KMS-11 (cell line): Measurements from ENCODE around the gene ARFGAP1.

Source experiments
- H2AFZ ChIP-seq: fragments of 200-600 bp; sonication (generic); 2 replicates; pipeline ENCODE4 v1.6.1; 2016; ENCODE audit warnings: antibody characterized with exemption, mixed run types, low read depth
- H3K27ac ChIP-seq: fragments of 200-600 bp; sonication (generic); 2 replicates; pipeline ENCODE4 v1.6.1; 2016; ENCODE audit warnings: mild to moderate bottlenecking, mixed run types
- H3K27me3 ChIP-seq: fragments of 200-600 bp; sonication (generic); 2 replicates; pipeline ENCODE4 v1.6.1; 2017; ENCODE audit warnings: mild to moderate bottlenecking, low read depth, mixed run types, moderate library complexity; ENCODE audit not compliant: insufficient read depth
- H3K36me3 ChIP-seq: fragments of 200-600 bp; sonication (generic); 2 replicates; pipeline ENCODE4 v1.6.1; 2017; ENCODE audit warnings: mild to moderate bottlenecking, mixed run types; ENCODE audit not compliant: insufficient read depth
- H3K4me1 ChIP-seq: fragments of 200-600 bp; sonication (generic); 2 replicates; pipeline ENCODE4 v1.6.1; 2016; ENCODE audit warnings: mild to moderate bottlenecking, low read depth, mixed run types; ENCODE audit not compliant: poor library complexity, severe bottlenecking
- H3K4me2 ChIP-seq: fragments of 200-600 bp; sonication (generic); 2 replicates; pipeline ENCODE4 v1.7.0; 2016; ENCODE audit warnings: mild to moderate bottlenecking, mixed run types
- H3K4me3 ChIP-seq: fragments of 200-600 bp; sonication (generic); IDR thresholded peaks from 2 replicates; pipeline ENCODE4 v1.6.1; 2017; ENCODE audit warnings: low read depth, low read length, mixed read lengths; ENCODE audit not compliant: insufficient read depth
- H3K79me2 ChIP-seq: fragments of 200-600 bp; sonication (generic); 2 replicates; pipeline ENCODE4 v1.6.1; 2016; ENCODE audit warnings: low read depth, mixed run types; ENCODE audit not compliant: insufficient read depth
- H3K9ac ChIP-seq: fragments of 200-600 bp; sonication (generic); 2 replicates; pipeline ENCODE4 v1.6.1; 2016; ENCODE audit warnings: mild to moderate bottlenecking, mixed run types
- H4K20me1 ChIP-seq: fragments of 200-600 bp; sonication (generic); 2 replicates; pipeline ENCODE4 v1.6.1; 2016; ENCODE audit warnings: mild to moderate bottlenecking, mixed run types; ENCODE audit not compliant: insufficient read depth
- TF ChIP-seq, protein P1 (sequence below): fragments of 200-600 bp; sonication (generic); conservative IDR thresholded peaks from 2 replicates; pipeline ENCODE4 v1.6.1; 2017; ENCODE audit warnings: low read depth, mild to moderate bottlenecking, antibody characterized with exemption, low read length, moderate library complexity, mixed read lengths

Gene ARFGAP1

DNA sequence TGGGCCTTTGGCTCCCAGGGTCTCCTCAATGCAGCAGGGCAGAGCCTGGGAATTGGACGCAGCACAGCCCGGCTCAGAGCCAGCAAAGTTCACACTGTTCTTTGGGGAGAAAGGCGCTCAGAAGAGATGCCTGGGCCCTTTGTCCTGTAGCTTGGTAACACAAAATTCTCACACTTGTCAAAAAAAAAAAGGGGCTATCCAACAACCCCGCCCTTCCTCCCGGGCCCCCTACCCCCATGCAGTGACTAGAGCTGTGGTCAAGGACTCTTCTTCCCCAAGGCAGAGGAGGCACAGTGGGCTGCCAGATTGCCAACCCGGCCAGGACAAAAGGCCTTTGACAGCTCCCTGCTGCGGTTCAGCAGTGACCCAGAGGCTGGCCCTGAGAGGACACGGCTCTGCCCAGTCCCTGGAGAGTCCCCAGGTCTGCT is 20.3 kb upstream of the ARFGAP1 start:
- Histone ChIP-seq H3K27ac (no peak overlapping the region), H3K4me2 (no peak overlapping the region), H3K36me3 (no peaks in the 10 kb centered on the region), H4K20me1 (no peaks in the 10 kb centered on the region), H3K4me3 (no peak overlapping the region), H3K4me1 (no peaks in the 10 kb centered on the region), H3K9ac (no peak overlapping the region), H2AFZ (no peak overlapping the region), H3K79me2 (no peaks in the 10 kb centered on the region), H3K27me3 (peaks cover 94% of the 10 kb centered on the region)
- TF ChIP-seq, protein P1, sequence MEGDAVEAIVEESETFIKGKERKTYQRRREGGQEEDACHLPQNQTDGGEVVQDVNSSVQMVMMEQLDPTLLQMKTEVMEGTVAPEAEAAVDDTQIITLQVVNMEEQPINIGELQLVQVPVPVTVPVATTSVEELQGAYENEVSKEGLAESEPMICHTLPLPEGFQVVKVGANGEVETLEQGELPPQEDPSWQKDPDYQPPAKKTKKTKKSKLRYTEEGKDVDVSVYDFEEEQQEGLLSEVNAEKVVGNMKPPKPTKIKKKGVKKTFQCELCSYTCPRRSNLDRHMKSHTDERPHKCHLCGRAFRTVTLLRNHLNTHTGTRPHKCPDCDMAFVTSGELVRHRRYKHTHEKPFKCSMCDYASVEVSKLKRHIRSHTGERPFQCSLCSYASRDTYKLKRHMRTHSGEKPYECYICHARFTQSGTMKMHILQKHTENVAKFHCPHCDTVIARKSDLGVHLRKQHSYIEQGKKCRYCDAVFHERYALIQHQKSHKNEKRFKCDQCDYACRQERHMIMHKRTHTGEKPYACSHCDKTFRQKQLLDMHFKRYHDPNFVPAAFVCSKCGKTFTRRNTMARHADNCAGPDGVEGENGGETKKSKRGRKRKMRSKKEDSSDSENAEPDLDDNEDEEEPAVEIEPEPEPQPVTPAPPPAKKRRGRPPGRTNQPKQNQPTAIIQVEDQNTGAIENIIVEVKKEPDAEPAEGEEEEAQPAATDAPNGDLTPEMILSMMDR, result no peak

DNA sequence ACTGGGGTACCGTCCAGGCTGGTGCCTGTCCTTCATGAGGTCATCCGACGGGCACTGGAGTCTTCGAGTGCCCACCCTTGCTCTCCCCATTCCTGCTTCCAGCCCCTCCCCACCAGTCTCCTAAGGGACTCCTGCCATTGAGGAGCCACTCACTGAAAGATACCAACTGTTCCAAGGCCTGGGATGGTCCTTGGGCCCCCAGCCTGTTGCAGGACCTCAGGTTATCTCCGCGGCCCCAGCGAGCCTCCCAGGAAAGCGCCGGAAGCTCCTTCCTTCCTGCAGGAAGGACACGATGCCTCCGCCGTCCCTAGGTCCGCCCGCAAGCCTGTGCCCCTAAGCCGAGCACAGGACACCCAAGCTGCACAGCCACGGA is 19.6 kb upstream of the ARFGAP1 start:
- no peaks in the 10 kb centered on the region for H4K20me1 ChIP-seq
- no peaks in the 10 kb centered on the region for H3K4me1 ChIP-seq
- no peaks in the 10 kb centered on the region for H3K36me3 ChIP-seq
- TF ChIP-seq, protein P1, result no peak
- H3K4me3 ChIP-seq, result no peak overlapping the region
- H3K27ac ChIP-seq, result no peak overlapping the region
- no peak overlapping the region for H3K4me2 ChIP-seq
- no peak overlapping the region for H3K9ac ChIP-seq
- peaks cover 94% of the 10 kb centered on the region for H3K27me3 ChIP-seq
- no peaks in the 10 kb centered on the region for H3K79me2 ChIP-seq
- H2AFZ ChIP-seq, result no peak overlapping the region

DNA sequence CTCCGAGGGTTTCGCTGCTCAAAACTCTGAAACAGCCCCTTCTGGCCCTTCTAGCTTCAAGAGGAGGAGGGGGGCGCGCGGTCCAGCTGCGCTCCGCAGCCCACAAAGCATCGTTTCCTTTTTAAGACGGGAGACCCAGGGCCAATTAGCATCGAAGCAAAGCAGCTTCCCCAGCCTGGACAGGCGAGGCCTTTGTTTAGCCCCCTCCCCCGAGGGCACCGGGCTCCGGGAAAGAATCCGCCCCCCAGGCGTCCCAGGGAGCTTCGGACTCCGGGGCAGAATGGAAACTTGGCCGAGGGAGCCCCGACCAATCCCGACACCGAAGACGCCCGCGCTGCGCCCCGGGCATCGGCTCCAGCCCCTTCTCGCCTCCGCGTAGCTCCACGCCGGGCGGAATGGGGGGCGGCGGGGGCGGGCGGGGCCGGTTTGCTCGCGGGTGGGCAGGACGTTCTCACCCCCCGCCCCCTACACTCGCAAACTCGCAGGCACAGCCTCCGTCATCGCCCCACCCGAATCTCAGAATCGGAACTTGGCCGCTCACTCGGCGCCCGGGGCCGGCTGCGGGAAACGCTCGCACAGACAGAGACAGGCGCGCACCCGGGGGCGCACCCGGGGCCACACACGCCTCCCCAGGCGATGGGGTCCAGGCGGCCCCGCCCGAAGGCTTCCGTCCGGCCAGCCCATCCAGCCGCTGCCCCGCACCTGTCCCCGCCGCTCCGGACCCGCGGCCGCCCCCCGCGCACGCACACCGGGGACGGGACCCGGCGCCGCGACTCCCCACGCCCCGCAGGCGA is 19.0 kb upstream of the ARFGAP1 start:
- Histone ChIP-seq H3K4me1 (no peaks in the 10 kb centered on the region), H3K27ac (no peak overlapping the region), H3K79me2 (no peaks in the 10 kb centered on the region), H3K9ac (no peak overlapping the region), H3K27me3 (peaks cover 94% of the 10 kb centered on the region), H3K4me3 (no peak overlapping the region), H4K20me1 (no peaks in the 10 kb centered on the region), H2AFZ (no peak overlapping the region), H3K36me3 (no peaks in the 10 kb centered on the region), H3K4me2 (no peak overlapping the region)
- TF ChIP-seq, protein P1, result no peak

DNA sequence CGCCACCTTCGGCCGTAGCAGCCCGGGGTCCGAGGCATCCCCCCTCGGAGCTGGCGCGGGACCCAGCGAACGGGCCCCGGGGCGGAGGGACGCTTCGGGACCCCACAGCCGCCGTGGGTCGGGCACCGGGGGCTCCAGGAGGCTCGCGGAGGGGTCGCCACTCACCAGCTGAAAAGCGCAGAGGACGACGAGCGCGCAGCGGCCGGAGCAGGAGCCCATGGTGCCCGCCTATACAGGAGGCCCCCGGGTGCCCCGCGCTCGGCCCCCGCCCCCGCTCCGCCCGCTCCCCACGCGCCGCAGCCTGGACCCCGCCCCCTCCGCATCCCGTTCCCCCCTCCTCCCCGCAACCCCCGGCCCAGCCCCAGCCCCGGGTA is 18.4 kb upstream of the ARFGAP1 start, which contains the start of gene NKAIN4:
TSS of gene NKAIN4 (minus strand) at position 232 of the 374 bp plus-strand sequence. CDS start at position 219, 13 bp downstream.
- no peak within 1 kb of the TSS for H3K9ac ChIP-seq

More for the DNA sequence above, 18.4 kb upstream of the ARFGAP1 start, which contains the start of gene NKAIN4:
- Histone ChIP-seq H3K4me1 (no peaks in the 10 kb centered on the region), H3K36me3 (no peaks in the 10 kb centered on the region), H3K4me3 (no peak within 1 kb of the TSS), H3K4me2 (no peak within 1 kb of the TSS), H3K27ac (no peak within 1 kb of the TSS), H2AFZ (no peak within 1 kb of the TSS), H3K79me2 (no peaks in the 10 kb centered on the region), H4K20me1 (no peaks in the 10 kb centered on the region), H3K27me3 (peaks cover 94% of the 10 kb centered on the region)
- TF ChIP-seq, protein P1, result no peak
